GM12864 (cell line): Measurements from ENCODE around the gene FETUB.
"Not testable (repeated sequence)": the region's sequence is repeated elsewhere in the genome, so short reads cannot be mapped to it uniquely, and the experiment has no call there.

ENCODE experiments used
- DNase-seq: peaks from one replicate; pipeline ENCODE4 v3.0.0-alpha.2; 2011; ENCODE audit warnings: low read depth
- H3K4me3 ChIP-seq: 2 replicates; pipeline ENCODE4 v1.5.1; 2011; ENCODE audit warnings: mild to moderate bottlenecking, low read depth, low read length, control low read depth
- CTCF ChIP-seq: IDR thresholded peaks from 2 replicates; pipeline ENCODE4 v1.5.1; 2011; ENCODE audit warnings: low read depth, mild to moderate bottlenecking, moderate library complexity, low read length, control low read depth, inconsistent platforms; ENCODE audit errors: missing control alignments

FETUB gene

GRCh38 chr3:186670155-186670554, 30.0 kb downstream of the FETUB start:
- DNase-seq: no peak
- TF ChIP-seq CTCF: no peak
- H3K4me3 ChIP-seq: no peak overlapping the region

GRCh38 chr3:186671051-186671450, 30.9 kb downstream of the FETUB start:
- TF ChIP-seq CTCF: no peak
- DNase-seq: no peak
- H3K4me3 ChIP-seq: no peak overlapping the region

DNA sequence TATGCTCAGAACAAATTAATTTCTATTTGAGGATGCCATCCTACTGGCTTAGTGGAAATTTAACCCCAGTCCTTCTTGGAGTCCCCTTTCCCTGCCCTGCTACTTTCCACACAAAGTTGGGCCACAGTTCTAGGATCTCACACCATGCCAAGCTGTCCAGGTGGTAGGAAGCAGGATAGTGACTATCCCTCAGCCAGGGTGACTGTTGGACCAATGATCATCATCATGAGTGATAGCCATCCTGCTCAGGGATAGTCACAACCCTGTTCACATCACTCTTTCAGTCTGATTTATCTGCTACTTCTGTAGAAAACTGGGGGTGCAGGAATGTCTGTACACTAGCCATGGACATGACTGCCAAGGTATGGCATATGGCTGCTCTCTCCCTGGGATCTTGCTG, 38.4 kb downstream of the FETUB start:
- no peak for DNase-seq
- no peak for TF ChIP-seq CTCF
- H3K4me3 ChIP-seq: no peak overlapping the region

GRCh38 chr3:186679151-186679550, 39.0 kb downstream of the FETUB start:
- TF ChIP-seq CTCF: no peak
- H3K4me3 ChIP-seq: no peak overlapping the region

DNA sequence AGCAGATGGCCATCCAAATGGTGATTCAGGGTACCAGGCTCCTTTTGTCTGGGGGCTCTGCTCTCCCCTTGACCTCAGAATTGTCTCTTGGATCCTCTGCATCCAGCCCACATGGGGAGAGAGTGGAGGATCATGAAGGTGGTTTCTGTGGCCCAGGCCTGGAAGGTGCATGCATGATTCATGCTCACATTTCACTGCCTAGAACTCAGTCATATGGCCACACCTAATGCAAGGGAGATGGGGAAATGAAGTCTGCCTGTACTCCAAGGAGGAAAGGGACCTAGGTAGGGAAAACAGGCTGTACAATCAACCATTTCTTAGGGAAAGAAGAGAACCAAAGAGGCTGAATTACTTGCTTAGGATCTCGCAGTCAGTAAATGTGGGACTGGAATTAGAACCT, 40.7 kb downstream of the FETUB start:
- H3K4me3 ChIP-seq: no peak overlapping the region
- no peak for DNase-seq
- no peak for TF ChIP-seq CTCF

More at GRCh38 chr3:186679151-186679550, 39.0 kb downstream of the FETUB start:
- no peak for DNase-seq

GRCh38 chr3:186682812-186683211, 42.6 kb downstream of the FETUB start:
- TF ChIP-seq CTCF: no peak
- H3K4me3 ChIP-seq: no peak overlapping the region
- DNase-seq: no peak

DNA sequence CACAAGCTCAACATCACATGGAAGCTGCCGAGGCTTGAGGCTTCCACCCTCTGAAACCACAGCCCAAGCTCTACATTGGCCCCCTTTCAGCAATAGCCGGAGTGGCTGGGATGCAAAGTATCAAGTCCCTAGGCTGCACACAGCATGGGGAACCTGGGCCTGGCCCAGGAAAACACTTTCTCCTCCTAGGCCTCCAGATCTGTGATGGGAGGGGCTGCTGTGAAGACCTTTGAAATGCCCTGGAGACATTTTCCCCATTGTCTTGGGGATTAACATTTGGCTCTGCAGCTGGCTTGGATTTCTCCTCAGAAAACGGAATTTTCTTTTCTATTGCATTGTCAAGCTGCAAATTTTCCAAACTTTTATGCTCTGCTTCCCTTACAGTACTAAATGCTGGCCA, 43.8 kb downstream of the FETUB start:
- TF ChIP-seq CTCF: no peak
- H3K4me3 ChIP-seq: no peak overlapping the region
- DNase-seq: no peak

GRCh38 chr3:186686475-186686874, 46.3 kb downstream of the FETUB start:
- DNase-seq, H3K4me3 ChIP-seq: not testable (repeated sequence)
